Body of pancreas (tissue), 4 donors: ENCODE data around the gene ITPR2. TPM values are rescaled to one million over a fixed set of nuclear protein-coding genes. Genes with fewer than 3 reads are reported as not detected.
A peak's percentile ranks its signal among the peaks of the same experiment; 100 is the strongest.
"Not testable (repeated sequence)": the region's sequence is repeated elsewhere in the genome, so short reads cannot be mapped to it uniquely, and the experiment has no call there.

ENCODE experiments used
- ATAC-seq: fragments of 150-250 bp; one replicate; pipeline ENCODE4 v1.9.1; 2016
- DNase-seq, 4 donors: peaks; one replicate each; pipeline ENCODE4 v3.0.0-alpha.2; 2019
- H3K27ac ChIP-seq, 4 donors: fragments of 200-600 bp; sonication (generic); 1 replicate in 3 of 4; 2 replicates in 1 of 4; pipeline versions ENCODE4 v1.5.1 to v1.6.1; 2016 to 2019; ENCODE audit warnings: mild to moderate bottlenecking in 1 of 4, mixed read lengths in 1 of 4, moderate library complexity in 1 of 4
- H3K27me3 ChIP-seq, 2 donors: fragments of 200-600 bp; sonication (generic); one replicate each; pipeline ENCODE4 v1.6.0; 2016; ENCODE audit warnings: mild to moderate bottlenecking in 1 of 2
- H3K36me3 ChIP-seq, 2 donors: fragments of 200-600 bp; sonication (generic); replicated peaks in 1 of 2; 2 replicates each; pipeline ENCODE4 v1.5.1; 2016; ENCODE audit warnings: low read depth in 2 of 2; ENCODE audit not compliant: insufficient read depth in 1 of 2
- H3K4me1 ChIP-seq: fragments of 200-600 bp; sonication (generic); one replicate; pipeline ENCODE4 v1.6.0; 2016
- H3K4me3 ChIP-seq, 2 donors: fragments of 200-600 bp; sonication (generic); 1 replicate in 1 of 2; 2 replicates in 1 of 2; pipeline ENCODE4 v1.5.1; 2016 to 2019
- H3K9me3 ChIP-seq, 3 donors: fragments of 200-600 bp; sonication (generic); 1 replicate in 2 of 3; 2 replicates in 1 of 3; pipeline ENCODE4 v1.5.1; 2016
- CTCF ChIP-seq, 7 experiments: fragments of 450-650 bp in 4 of 7; fragments of 200-600 bp in 3 of 7; sonication (generic) in 3 of 7; IDR thresholded peaks; one replicate each; pipeline ENCODE4 v1.5.1; 2016 to 2019; ENCODE audit warnings: antibody characterized with exemption in 7 of 7
- POLR2A ChIP-seq, 3 donors: fragments of 450-650 bp; IDR thresholded peaks; one replicate each; pipeline ENCODE4 v1.6.1; 2016; ENCODE audit warnings: antibody characterized with exemption in 3 of 3, mild to moderate bottlenecking in 2 of 3
- WGBS, 2 donors: methylation state at CpG; one replicate each; pipeline ENCODE4 v1.1.5; 2017; 5-methylcytosine and 5-hydroxymethylcytosine counted together
- intact Hi-C: fragments of 100-400 bp; cut with DNase I; formaldehyde crosslinking; loops from one replicate; pipeline ENCODE4 v1.15.1; 2023
- total RNA-seq, 2 donors: library from RNA; depleted of rRNA; stranded (reverse); fragments of >200 nt; gene quantifications; one replicate each; pipeline ENCODE4 v1.1.0, GENCODE V29; 2016

ITPR2 gene
- total RNA-seq, 2 donors from 2014 or later = 37.4 to 92.9 TPM

- TF ChIP-seq POLR2A (IDR thresholded peaks at IDR 0.05) (no peak), CTCF (IDR thresholded peaks at IDR 0.05) (no peak)
- Histone ChIP-seq H3K4me1 (peaks cover 22% of the 10 kb centered on the region), H3K27ac (peak overlapping the region in 1 of 4 donors; percentile 39), H3K9me3 (no peaks in the 10 kb centered on the region), H3K4me3 (no peak overlapping the region), H3K36me3 (no peaks in the 10 kb centered on the region), H3K27me3 (no peaks in the 10 kb centered on the region)
- no peak for ATAC-seq
- DNase-seq = no peak
- intact Hi-C loops = no loop called here
- 92 to 98% methylated on average over 3 of the region's 3 CpGs for WGBS, 2 donors
These were observed 46.5 kb downstream of the ITPR2 start for GRCh38 chr12:26786491-26786864.

GRCh38 chr12:26783816-26784379, 49.1 kb downstream of the ITPR2 start:
- peaks cover 14% of the 10 kb centered on the region for H3K4me1 ChIP-seq
- intact Hi-C loops, ATAC-seq, H3K9me3 ChIP-seq, H3K27ac ChIP-seq, H3K4me3 ChIP-seq, H3K27me3 ChIP-seq, H3K36me3 ChIP-seq, DNase-seq: not testable (repeated sequence)
- WGBS, 2 donors = 72 to 84% methylated on average over 2 of the region's 3 CpGs

GRCh38 chr12:26783131-26783526, 49.9 kb downstream of the ITPR2 start:
- H3K27me3 ChIP-seq = no peaks in the 10 kb centered on the region
- H3K4me1 ChIP-seq = peaks cover 14% of the 10 kb centered on the region
- intact Hi-C loops = no loop called here
- no peak for DNase-seq
- 87 to 91% methylated on average over 1 of the region's 1 CpG for WGBS, 2 donors
- no peaks in the 10 kb centered on the region for H3K36me3 ChIP-seq
- no peaks in the 10 kb centered on the region for H3K9me3 ChIP-seq
- no peak for ATAC-seq
- no peak overlapping the region for H3K27ac ChIP-seq
- TF ChIP-seq POLR2A (IDR thresholded peaks at IDR 0.05) (no peak), CTCF (IDR thresholded peaks at IDR 0.05) (no peak)
- H3K4me3 ChIP-seq = no peak overlapping the region

GRCh38 chr12:26782372-26783130, 50.4 kb downstream of the ITPR2 start:
- ATAC-seq (no peak), DNase-seq (no peak)
- peaks cover 12% of the 10 kb centered on the region for H3K4me1 ChIP-seq
- H3K9me3 ChIP-seq = no peaks in the 10 kb centered on the region
- TF ChIP-seq CTCF (IDR thresholded peaks at IDR 0.05) (no peak), POLR2A (IDR thresholded peaks at IDR 0.05) (no peak)
- H3K36me3 ChIP-seq = no peaks in the 10 kb centered on the region
- H3K4me3 ChIP-seq = no peak overlapping the region
- intact Hi-C loops = no loop called here
- H3K27me3 ChIP-seq = no peaks in the 10 kb centered on the region
- WGBS, 2 donors = 92 to 95% methylated on average over 3 of the region's 3 CpGs
- H3K27ac ChIP-seq = no peak overlapping the region

GRCh38 chr12:26780656-26781055, 52.3 kb downstream of the ITPR2 start:
- WGBS, 2 donors = 72 to 81% methylated on average over 2 of the region's 2 CpGs
- DNase-seq = peak in 3 of 4 donors; percentile 49 to 58 (median 57)
- H3K36me3 ChIP-seq, H3K9me3 ChIP-seq, ATAC-seq, H3K27me3 ChIP-seq, H3K4me3 ChIP-seq, H3K27ac ChIP-seq, intact Hi-C loops, H3K4me1 ChIP-seq: not testable (repeated sequence)
- peak in 4 of 7 experiments; percentile 27 to 55 (median 50) for TF ChIP-seq CTCF (IDR thresholded peaks at IDR 0.05)

GRCh38 chr12:26778173-26778775, 54.7 kb downstream of the ITPR2 start:
- intact Hi-C loops, ATAC-seq: not testable (repeated sequence)
- 92 to 95% methylated on average over 5 of the region's 5 CpGs for WGBS, 2 donors

More at GRCh38 chr12:26778173-26778775, 54.7 kb downstream of the ITPR2 start:
- not testable (repeated sequence) for H3K36me3 ChIP-seq, DNase-seq, H3K27ac ChIP-seq, H3K27me3 ChIP-seq, H3K9me3 ChIP-seq, H3K4me3 ChIP-seq, H3K4me1 ChIP-seq
